ENCODE results near the gene CCDC13.

- no peak for TF ChIP-seq CTCF (IDR thresholded peaks at IDR 0.05)
- no peak for TF ChIP-seq POLR2A (IDR thresholded peaks at IDR 0.05)
These were observed 49.8 kb upstream of the CCDC13 start for GRCh38 chr3:42822828-42823227.
